ENCODE measurements around the gene NCKAP1. TPM values are rescaled to one million over a fixed set of nuclear protein-coding genes. Genes with fewer than 3 reads are reported as not detected.
A peak's percentile ranks its signal among the peaks of the same experiment; 100 is the strongest.

NCKAP1 gene
- total RNA-seq, 1 experiment from 2014 or later, result 112 TPM

DNA sequence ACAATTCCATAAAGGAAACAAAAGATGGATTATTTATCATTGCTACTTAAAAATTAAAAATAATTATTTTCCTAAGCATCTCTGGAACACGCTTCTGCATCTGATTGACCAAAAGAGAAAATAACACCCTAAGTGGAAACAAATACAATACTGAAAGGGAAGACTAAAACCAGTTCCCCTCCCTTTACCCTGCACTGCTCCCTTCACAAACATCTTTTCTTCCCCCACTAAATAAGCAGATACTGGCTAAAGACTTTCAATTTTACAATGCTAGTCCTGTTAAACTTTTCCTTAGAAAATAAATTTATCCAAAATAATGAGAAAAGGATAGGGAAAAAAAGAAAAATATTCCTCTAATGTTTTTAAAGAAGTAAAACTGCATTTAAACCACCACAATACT, 4.3 kb downstream of the NCKAP1 start:
- Histone ChIP-seq H3K18ac (ENCODE audit: insufficient read length, low read depth, low read length) (no peak overlapping the region), H3K27me3 (ENCODE audit: insufficient read depth, low read length) (no peaks in the 10 kb centered on the region), H3K23ac (ENCODE audit: insufficient read length, low read depth, low read length) (no peak overlapping the region), H4K8ac (replicated peaks; ENCODE audit: insufficient read length, low read depth, low read length) (no peak overlapping the region), H4K91ac (ENCODE audit: insufficient read length, low read depth, low read length) (no peak overlapping the region), H4K5ac (ENCODE audit: insufficient read length, low read depth, low read length) (no peak overlapping the region), H3K4ac (ENCODE audit: low read depth, low read length) (no peak overlapping the region), H3K9ac (ENCODE audit: extremely low read depth, insufficient read length, low read length) (no peak overlapping the region), H3K23me2 (ENCODE audit: insufficient read length, low read depth, low read length, poor library complexity, severe bottlenecking) (peaks cover 6% of the 10 kb centered on the region), H3K56ac (ENCODE audit: insufficient read length, low read depth, low read length) (no peak overlapping the region), H3K27ac (ENCODE audit: insufficient read length, low read depth, low read length) (no peak overlapping the region), H4K20me1 (ENCODE audit: control insufficient read depth, insufficient read depth, insufficient read length) (no peaks in the 10 kb centered on the region), H2BK120ac (ENCODE audit: low read depth, low read length, poor library complexity, severe bottlenecking) (no peak overlapping the region), H2BK5ac (ENCODE audit: insufficient read length, low read length) (no peak overlapping the region), H3K9me3 (ENCODE audit: control insufficient read depth, low read depth, low read length) (no peaks in the 10 kb centered on the region), H2BK20ac (ENCODE audit: low read depth, low read length, poor library complexity, severe bottlenecking) (no peak overlapping the region), H2AFZ (ENCODE audit: low read length) (no peak overlapping the region), H3K4me1 (ENCODE audit: insufficient read depth, low read length) (no peaks in the 10 kb centered on the region; the same call in 1 of the 2 replicates), H2BK12ac (ENCODE audit: insufficient read length, low read depth, low read length) (no peak overlapping the region), H3K4me2 (ENCODE audit: insufficient read depth, insufficient read length, low read length) (no peak overlapping the region), H2BK15ac (ENCODE audit: low read depth, low read length) (no peak overlapping the region), H3K14ac (ENCODE audit: insufficient read depth, low read length) (no peak overlapping the region), H2AK5ac (ENCODE audit: insufficient read length, low read length) (no peak overlapping the region), H3T11ph (ENCODE audit: low read length) (no peak overlapping the region), H3K79me1 (ENCODE audit: insufficient read depth, low read depth, low read length, poor library complexity, severe bottlenecking) (peaks cover 2% of the 10 kb centered on the region), H3K79me2 (ENCODE audit: insufficient read depth, low read length) (peaks cover 53% of the 10 kb centered on the region)
- no CpG with 5 or more reads among the region's 1 CpG for WGBS (ENCODE audit: extremely low coverage, insufficient read length, low lambda C conversion rate)
- Mint-ChIP-seq H3K4me3 (0 out of 5 replicates have a peak overlapping the region, but pooled peaks of 1 of the 2 experiments have one; percentile 47), H3K4me1 (peaks cover 50 to 66% of the 10 kb centered on the region in 2 experiments), H3K27me3 (ENCODE audit: low read depth) (peaks cover 3% of the 10 kb centered on the region; the same call in 1 of the 2 replicates), H3K27ac (no peak overlapping the region; a peak in 1 of 7 replicates), H3K36me3 (ENCODE audit: insufficient read depth in 1 of 3, low read depth in 3 of 3) (peaks cover 0 to 3% (median 0%) of the 10 kb centered on the region in 3 experiments; a peak in 3 of 7 replicates), H3K9me3 (no peaks in the 10 kb centered on the region)
- no peak for DNase-seq
- TF ChIP-seq, protein P1, sequence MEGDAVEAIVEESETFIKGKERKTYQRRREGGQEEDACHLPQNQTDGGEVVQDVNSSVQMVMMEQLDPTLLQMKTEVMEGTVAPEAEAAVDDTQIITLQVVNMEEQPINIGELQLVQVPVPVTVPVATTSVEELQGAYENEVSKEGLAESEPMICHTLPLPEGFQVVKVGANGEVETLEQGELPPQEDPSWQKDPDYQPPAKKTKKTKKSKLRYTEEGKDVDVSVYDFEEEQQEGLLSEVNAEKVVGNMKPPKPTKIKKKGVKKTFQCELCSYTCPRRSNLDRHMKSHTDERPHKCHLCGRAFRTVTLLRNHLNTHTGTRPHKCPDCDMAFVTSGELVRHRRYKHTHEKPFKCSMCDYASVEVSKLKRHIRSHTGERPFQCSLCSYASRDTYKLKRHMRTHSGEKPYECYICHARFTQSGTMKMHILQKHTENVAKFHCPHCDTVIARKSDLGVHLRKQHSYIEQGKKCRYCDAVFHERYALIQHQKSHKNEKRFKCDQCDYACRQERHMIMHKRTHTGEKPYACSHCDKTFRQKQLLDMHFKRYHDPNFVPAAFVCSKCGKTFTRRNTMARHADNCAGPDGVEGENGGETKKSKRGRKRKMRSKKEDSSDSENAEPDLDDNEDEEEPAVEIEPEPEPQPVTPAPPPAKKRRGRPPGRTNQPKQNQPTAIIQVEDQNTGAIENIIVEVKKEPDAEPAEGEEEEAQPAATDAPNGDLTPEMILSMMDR (conservative IDR thresholded peaks at IDR 0.05), result no peak

All from H9 (cell line).